H1 (cell line): ENCODE data around the gene TRPV4. TPM values are rescaled to one million over a fixed set of nuclear protein-coding genes. Genes with fewer than 3 reads are reported as not detected.

ENCODE experiments used
- CTCF ChIA-PET: fragments of 300-600 bp; sonication (Branson Sonifier 250); formaldehyde crosslinking; loops from one replicate; lab custom pipeline; 2021; ENCODE audit not compliant: partially characterized antibody; lab: Charles Lee
- POLR2A ChIA-PET: fragments of 300-600 bp; sonication (Branson Sonifier 250); formaldehyde crosslinking; loops from one replicate; lab custom pipeline; 2021; ENCODE audit warnings: inconsistent platforms; ENCODE audit not compliant: partially characterized antibody; lab: Charles Lee
- DNase-seq, 2 experiments: peaks; one replicate each; pipeline versions ENCODE4 v3.0.0 to v3.0.0-alpha.2; 2010 to 2022; ENCODE audit warnings: low spot score in 2 of 2, low read depth in 1 of 2, mixed read lengths in 1 of 2
- FAIRE-seq: peaks from 2 replicates; lab custom pipeline; 2011; peaks lifted over from hg19 to GRCh38; lab: Jason Lieb, UNC
- H2AFZ ChIP-seq: 2 replicates; pipeline ENCODE4 v1.8.1; 2012; ENCODE audit warnings: low read length, inconsistent platforms
- H2AK5ac ChIP-seq: 2 replicates; pipeline ENCODE4 v1.6.1; 2013; ENCODE audit warnings: low read depth, low read length
- H2BK120ac ChIP-seq: replicated peaks from 2 replicates; pipeline ENCODE3; 2013; ENCODE audit warnings: low read depth, low read length, inconsistent platforms
- H2BK12ac ChIP-seq: 2 replicates; pipeline ENCODE4 v1.6.1; 2013; ENCODE audit warnings: low read depth, low read length
- H2BK15ac ChIP-seq: 2 replicates; pipeline ENCODE4 v1.6.1; 2013; ENCODE audit warnings: low read length
- H2BK20ac ChIP-seq: 2 replicates; pipeline ENCODE4 v1.6.1; 2013; ENCODE audit warnings: low read length
- H2BK5ac ChIP-seq: 2 replicates; pipeline ENCODE4 v1.6.1; 2013; ENCODE audit warnings: low read depth, low read length
- H3K14ac ChIP-seq: 2 replicates; pipeline ENCODE4 v1.6.1; 2013; ENCODE audit warnings: inconsistent platforms; ENCODE audit not compliant: insufficient read length
- H3K18ac ChIP-seq: 2 replicates; pipeline ENCODE4 v1.6.1; 2013; ENCODE audit warnings: low read length; ENCODE audit errors: extremely low read depth
- H3K23ac ChIP-seq: 2 replicates; pipeline ENCODE4 v1.6.1; 2013; ENCODE audit warnings: inconsistent platforms; ENCODE audit not compliant: insufficient read length
- H3K23me2 ChIP-seq: 2 replicates; pipeline ENCODE4 v1.6.1; 2013; ENCODE audit warnings: low read depth, low read length
- H3K27ac ChIP-seq: 2 replicates; pipeline ENCODE4 v1.6.1; 2011; ENCODE audit warnings: low read depth, low read length, inconsistent platforms
- H3K27me3 ChIP-seq, 4 experiments: replicated peaks in 1 of 4; 1 replicate in 1 of 4; 2 replicates in 3 of 4; pipeline versions ENCODE4 v1.6.1 to v1.8.1; 2011 to 2013; ENCODE audit warnings: low read length in 3 of 4, mild to moderate bottlenecking in 3 of 4, inconsistent platforms in 2 of 4, mixed read lengths in 2 of 4, moderate library complexity in 1 of 4; ENCODE audit not compliant: control insufficient read depth in 3 of 4, insufficient read depth in 3 of 4; ENCODE audit errors: extremely low read depth in 1 of 4
- H3K36me3 ChIP-seq, 4 experiments: 2 replicates each; pipeline versions ENCODE4 v1.6.1 to v1.8.1; 2011 to 2013; ENCODE audit warnings: mild to moderate bottlenecking in 4 of 4, low read length in 3 of 4, moderate library complexity in 2 of 4, control low read depth in 1 of 4, inconsistent platforms in 1 of 4; ENCODE audit not compliant: insufficient read depth in 4 of 4, control insufficient read depth in 2 of 4
- H3K4ac ChIP-seq: replicated peaks from 2 replicates; pipeline ENCODE3; 2013; ENCODE audit warnings: low read length, low read depth, mixed read lengths, inconsistent platforms; ENCODE audit not compliant: insufficient read length
- H3K4me1 ChIP-seq, 4 experiments: replicated peaks in 1 of 4; 1 replicate in 1 of 4; 2 replicates in 3 of 4; pipeline versions ENCODE4 v1.6.1 to v1.8.1; 2011 to 2013; ENCODE audit warnings: low read length in 3 of 4, inconsistent platforms in 2 of 4, mixed read lengths in 1 of 4; ENCODE audit not compliant: insufficient read depth in 4 of 4, control insufficient read depth in 3 of 4
- H3K4me2 ChIP-seq, 2 experiments: 2 replicates each; pipeline versions ENCODE4 v1.6.1 to v1.8.1; 2011 to 2013; ENCODE audit warnings: low read depth in 2 of 2, low read length in 2 of 2, control low read depth in 1 of 2, inconsistent platforms in 1 of 2, mild to moderate bottlenecking in 1 of 2; ENCODE audit not compliant: insufficient read depth in 1 of 2
- H3K4me3 ChIP-seq, 4 experiments: fragments of 200-600, 300-600 bp in 1 of 4; sonication (generic), shearing (Covaris generic), sonication (Bioruptor Twin) in 1 of 4; 2 replicates each; pipeline versions ENCODE4 v1.5.1 to v1.8.1; 2011 to 2016; ENCODE audit warnings: low read length in 4 of 4, low read depth in 3 of 4, control low read depth in 2 of 4, inconsistent platforms in 2 of 4, mild to moderate bottlenecking in 2 of 4, mixed read lengths in 1 of 4, moderate library complexity in 1 of 4; ENCODE audit not compliant: insufficient read depth in 2 of 4; ENCODE audit errors: extremely low read depth in 1 of 4
- H3K56ac ChIP-seq: replicated peaks from 2 replicates; pipeline ENCODE3; 2013; ENCODE audit warnings: low read depth, mild to moderate bottlenecking, mixed read lengths, low read length, inconsistent platforms; ENCODE audit not compliant: insufficient read length
- H3K79me1 ChIP-seq: 2 replicates; pipeline ENCODE4 v1.6.1; 2013; ENCODE audit warnings: low read depth, low read length, control low read depth
- H3K79me2 ChIP-seq, 2 experiments: 2 replicates each; pipeline versions ENCODE4 v1.6.1 to v1.8.1; 2012 to 2013; ENCODE audit warnings: low read length in 2 of 2, mild to moderate bottlenecking in 2 of 2, inconsistent platforms in 1 of 2; ENCODE audit not compliant: insufficient read depth in 2 of 2, control insufficient read depth in 1 of 2
- H3K9ac ChIP-seq, 4 experiments: replicated peaks in 1 of 4; 1 replicate in 1 of 4; 2 replicates in 3 of 4; pipeline versions ENCODE4 v1.6.1 to v1.8.1; 2011 to 2013; ENCODE audit warnings: low read depth in 3 of 4, low read length in 3 of 4, control low read depth in 2 of 4, mild to moderate bottlenecking in 2 of 4, moderate library complexity in 2 of 4, inconsistent platforms in 1 of 4; ENCODE audit errors: extremely low read depth in 1 of 4
- H3K9me3 ChIP-seq, 2 experiments: 2 replicates each; pipeline versions ENCODE4 v1.6.1 to v1.8.1; 2012 to 2013; ENCODE audit warnings: mild to moderate bottlenecking in 2 of 2, moderate library complexity in 2 of 2, control low read depth in 1 of 2, inconsistent platforms in 1 of 2, low read depth in 1 of 2, low read length in 1 of 2, mixed read lengths in 1 of 2; ENCODE audit not compliant: insufficient read depth in 2 of 2
- H4K20me1 ChIP-seq, 2 experiments: replicated peaks in 1 of 2; 2 replicates each; pipeline versions ENCODE3 to v1.8.1; 2011 to 2013; ENCODE audit warnings: inconsistent platforms in 2 of 2, low read length in 2 of 2, mild to moderate bottlenecking in 1 of 2; ENCODE audit not compliant: insufficient read depth in 2 of 2, control insufficient read depth in 1 of 2
- H4K5ac ChIP-seq: 2 replicates; pipeline ENCODE4 v1.6.1; 2013; ENCODE audit warnings: low read length, low read depth, mixed read lengths, inconsistent platforms; ENCODE audit not compliant: insufficient read length
- H4K8ac ChIP-seq: 2 replicates; pipeline ENCODE4 v1.8.0; 2013; ENCODE audit warnings: mild to moderate bottlenecking, moderate library complexity, low read length, inconsistent platforms; ENCODE audit not compliant: insufficient read depth; ENCODE audit errors: extremely low read depth
- H4K91ac ChIP-seq: replicated peaks from 2 replicates; pipeline ENCODE3; 2013; ENCODE audit warnings: low read length, mixed read lengths, inconsistent platforms; ENCODE audit not compliant: insufficient read length
- KDM4A ChIP-seq: IDR thresholded peaks from one replicate; pipeline ENCODE4 v1.7.1; 2012; ENCODE audit warnings: low read depth, mild to moderate bottlenecking, moderate library complexity, low read length, inconsistent platforms; ENCODE audit not compliant: severe bottlenecking
- SUZ12 ChIP-seq: fragments of 200-600 bp; sonication (generic); IDR thresholded peaks from 2 replicates; pipeline ENCODE4 v1.6.1; 2012; ENCODE audit warnings: mild to moderate bottlenecking, inconsistent platforms, low read length, moderate library complexity, mixed read lengths
- TBP ChIP-seq: IDR thresholded peaks from 2 replicates; pipeline ENCODE4 v1.6.1; 2011; ENCODE audit warnings: low read depth, low read length, improper control_type of control experiment
- WGBS, 2 experiments: shearing (Covaris generic) in 1 of 2; methylation state at CpG; one replicate each; pipeline versions ENCODE4 v1.1.6 to v1.1.7; 2013 to 2015; ENCODE audit warnings: low lambda C conversion rate in 2 of 2, mixed read lengths in 2 of 2, inconsistent platforms in 1 of 2, low coverage in 1 of 2, missing lambda C conversion rate in 1 of 2; ENCODE audit not compliant: insufficient replicate concordance in 2 of 2, insufficient coverage in 1 of 2, insufficient read length in 1 of 2; ENCODE audit errors: extremely low coverage in 1 of 2, missing lambda C conversion rate in 1 of 2; 5-methylcytosine and 5-hydroxymethylcytosine counted together
- polyA plus RNA-seq, 7 experiments: library from polyadenylated mRNA; depleted of rRNA in 3 of 7; stranded (reverse) in 5 of 7; unstranded in 2 of 7; fragments of >200 nt in 5 of 7; fragments of 200-250 nt in 2 of 7; gene quantifications; 1 replicate in 5 of 7; 2 replicates in 1 of 7; 4 replicates in 1 of 7; pipeline versions ENCODE4 v1.2.1 to v1.2.3, GENCODE V29; 2011 to 2013; ENCODE audit warnings: missing spikeins in 2 of 7, mixed read lengths in 2 of 7
- total RNA-seq: library from RNA; stranded (reverse); fragmentation: NEBNext Ultra II Directional; extraction: Animal tissue kit (Norgen Biotek cat#: 25700); gene quantifications from 2 replicates; pipeline ENCODE4 v1.2.1, GENCODE V29; 2021

TRPV4 gene
- total and polyA plus RNA-seq, 2 of the 8 experiments (the other 6 are each of a cell fraction or from before 2014, with no cell fraction given), result 2.1 to 6.2 TPM

DNA sequence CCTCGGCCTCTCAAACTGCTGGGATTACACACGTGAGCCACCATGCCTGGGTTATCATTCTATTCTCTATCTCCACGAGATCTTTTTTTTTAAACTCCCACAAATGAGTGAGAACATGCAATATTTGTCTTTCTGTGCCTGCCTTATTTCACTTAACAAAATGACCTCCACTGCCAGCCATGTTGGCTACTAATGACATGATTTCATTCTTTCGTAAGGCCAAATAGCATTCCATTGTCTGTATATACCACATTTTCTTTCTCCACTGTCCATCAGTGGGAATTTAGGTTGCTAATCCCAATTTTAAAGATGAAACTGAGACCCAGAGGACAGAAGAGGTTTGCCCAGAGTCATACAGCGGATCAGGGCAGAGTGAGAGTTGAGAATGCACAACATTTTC, 10.9 kb upstream of the TRPV4 start:
- 87% methylated on average over 5 of the region's 5 CpGs; no CpG with 5 or more reads in 1 of the 2 experiments for WGBS, 2 experiments

More for the DNA sequence above, 10.9 kb upstream of the TRPV4 start:
- no peak overlapping the region for H3K27ac ChIP-seq
- H3K14ac ChIP-seq, result no peak overlapping the region
- ChIA-PET POLR2A (no interaction called here), CTCF (interaction anchor here (0.6 to 10.9 kb wide), 11 partner anchors 12 to 242 kb away, joined by 3 to 183 read pairs (median 8); partner anchors contain the start of gene TRPV4)
- no peaks in the 10 kb centered on the region for H3K23me2 ChIP-seq
- no peaks in the 10 kb centered on the region for H3K9me3 ChIP-seq
- H3K9ac ChIP-seq, result no peak overlapping the region
- no peaks in the 10 kb centered on the region for H3K27me3 ChIP-seq
- no peak overlapping the region for H4K5ac ChIP-seq
- H3K56ac ChIP-seq, result no peak overlapping the region
- no peaks in the 10 kb centered on the region for H3K79me1 ChIP-seq
- no peaks in the 10 kb centered on the region for H3K36me3 ChIP-seq
- no peak overlapping the region for H4K91ac ChIP-seq
- H2BK20ac ChIP-seq, result no peak overlapping the region
- H4K20me1 ChIP-seq, result no peaks in the 10 kb centered on the region
- H4K8ac ChIP-seq, result no peak overlapping the region
- H2AFZ ChIP-seq, result no peak overlapping the region
- H3K79me2 ChIP-seq, result no peaks in the 10 kb centered on the region
- no peak overlapping the region for H3K4me2 ChIP-seq
- DNase-seq (no peak), FAIRE-seq (no peak)
- no peak overlapping the region for H2AK5ac ChIP-seq
- TF ChIP-seq TBP (no peak), SUZ12 (no peak), KDM4A (no peak)
- H2BK120ac ChIP-seq, result no peak overlapping the region
- no peak overlapping the region for H3K18ac ChIP-seq
- H3K23ac ChIP-seq, result no peak overlapping the region
- H2BK15ac ChIP-seq, result no peak overlapping the region
- H3K4me1 ChIP-seq, result peaks cover 0 to 7% (median 4%) of the 10 kb centered on the region in 4 experiments; a peak in 5 of 7 replicates
- no peak overlapping the region for H3K4me3 ChIP-seq
- no peak overlapping the region for H2BK5ac ChIP-seq
- no peak overlapping the region for H2BK12ac ChIP-seq
- no peak overlapping the region for H3K4ac ChIP-seq
